K562 (cell line): ENCODE results near the gene RCOR3. TPM values are rescaled to one million over a fixed set of nuclear protein-coding genes. Genes with fewer than 3 reads are reported as not detected.

ENCODE experiments used
- ATAC-seq: fragments of 200-7000 bp; cut with Tn5 transposase; 3 replicates; pipeline ENCODE4 v1.9.1; 2020; ENCODE audit warnings: moderate library complexity
- BruUV-seq: library from RNA; stranded (reverse); fragments of 400-500 nt; replicated peaks from 2 replicates; lab custom pipeline; 2021; lab: Mats Ljungman, UMichigan
- CTCF ChIA-PET: fragments of 300-600 bp; formaldehyde crosslinking; extraction: SDS; loops from one replicate; lab custom pipeline; 2021; ENCODE audit warnings: low intra/inter-chr PET ratio; lab: Yijun Ruan, JAX
- POLR2A ChIA-PET: fragments of 300-600, 350-650 bp; sonication (Branson Sonifier 250); formaldehyde crosslinking; extraction: SDS; loops from one replicate; lab custom pipeline; 2021; ENCODE audit warnings: antibody characterized with exemption, inconsistent platforms; lab: Yijun Ruan, JAX
- DNase-seq, 4 experiments: peaks; one replicate each; pipeline versions ENCODE4 v3.0.0 to v3.0.0-alpha.2; 2011 to 2018; ENCODE audit warnings: low spot score in 3 of 4, mixed read lengths in 3 of 4; ENCODE audit errors: extremely low read depth in 1 of 4
- FAIRE-seq: peaks from 2 replicates; lab custom pipeline; 2011; peaks lifted over from hg19 to GRCh38; lab: Jason Lieb, UNC
- H2AFZ ChIP-seq: 2 replicates; pipeline ENCODE4 v1.6.0; 2011; ENCODE audit warnings: low read depth, low read length, control low read depth, inconsistent platforms
- H3K27ac ChIP-seq: fragments of 200-600 bp; 3 replicates; pipeline ENCODE4 v1.8.0; 2011; ENCODE audit warnings: low read depth, mild to moderate bottlenecking, control low read depth, inconsistent platforms, low read length, moderate library complexity, mixed read lengths; ENCODE audit errors: extremely low read depth
- H3K27me3 ChIP-seq, 2 experiments: fragments of 300-600 bp in 1 of 2; 2 replicates in 1 of 2; 3 replicates in 1 of 2; pipeline versions ENCODE4 v1.6.0 to v1.8.0; 2011; ENCODE audit warnings: inconsistent platforms in 2 of 2, low read length in 2 of 2, mild to moderate bottlenecking in 1 of 2, mixed read lengths in 1 of 2, moderate library complexity in 1 of 2; ENCODE audit not compliant: control insufficient read depth in 2 of 2, insufficient read depth in 2 of 2
- H3K36me3 ChIP-seq: fragments of 300-600 bp; 3 replicates; pipeline ENCODE4 v1.8.0; 2011; ENCODE audit warnings: mild to moderate bottlenecking, low read length, inconsistent platforms; ENCODE audit not compliant: control insufficient read depth, insufficient read depth
- H3K4me1 ChIP-seq, 2 experiments: fragments of 200-600 bp in 1 of 2; replicated peaks in 1 of 2; 2 replicates in 1 of 2; 3 replicates in 1 of 2; pipeline versions ENCODE4 v1.5.1 to v1.8.0; 2011; ENCODE audit warnings: inconsistent platforms in 2 of 2, low read length in 2 of 2, mild to moderate bottlenecking in 1 of 2, mixed read lengths in 1 of 2, moderate library complexity in 1 of 2; ENCODE audit not compliant: control insufficient read depth in 2 of 2, insufficient read depth in 2 of 2
- H3K4me2 ChIP-seq: 2 replicates; pipeline ENCODE4 v1.6.1; 2011; ENCODE audit warnings: low read length, control low read depth, inconsistent platforms, mixed read lengths; ENCODE audit not compliant: insufficient read depth
- H3K4me3 ChIP-seq: fragments of 200-600 bp; sonication (generic), shearing (Covaris generic); 2 replicates; pipeline ENCODE4 v1.5.1; 2016; ENCODE audit warnings: control low read depth, inconsistent platforms
- H3K79me2 ChIP-seq: fragments of 200-600 bp; 3 replicates; pipeline ENCODE4 v1.8.0; 2011; ENCODE audit warnings: low read length, inconsistent platforms; ENCODE audit not compliant: control insufficient read depth, insufficient read depth
- H3K9ac ChIP-seq, 2 experiments: 2 replicates each; pipeline versions ENCODE4 v1.6.0 to v1.6.1; 2011; ENCODE audit warnings: low read depth in 2 of 2, low read length in 2 of 2, control low read depth in 1 of 2, inconsistent platforms in 1 of 2, mild to moderate bottlenecking in 1 of 2, mixed read lengths in 1 of 2; ENCODE audit not compliant: insufficient read depth in 1 of 2
- H3K9me1 ChIP-seq: one replicate; pipeline ENCODE4 v1.6.0; 2011; ENCODE audit warnings: inconsistent platforms, mild to moderate bottlenecking, low read length, moderate library complexity; ENCODE audit not compliant: control insufficient read depth, insufficient read depth
- H3K9me3 ChIP-seq: replicated peaks from 2 replicates; pipeline ENCODE4 v1.5.1; 2011; ENCODE audit warnings: low read depth, low read length, inconsistent platforms; ENCODE audit not compliant: control insufficient read depth, insufficient read depth
- H4K20me1 ChIP-seq: replicated peaks from 2 replicates; pipeline ENCODE4 v1.6.1; 2011; ENCODE audit warnings: low read length, inconsistent platforms, mixed read lengths; ENCODE audit not compliant: control insufficient read depth, insufficient read depth
- BRCA1 ChIP-seq, 2 experiments: fragments of 450-650 bp in 1 of 2; sonication (generic) in 1 of 2; formaldehyde crosslinking in 1 of 2; IDR thresholded peaks; 2 replicates each; pipeline versions ENCODE4 v1.5.0 to v1.6.1; 2017 to 2020; ENCODE audit warnings: mild to moderate bottlenecking in 1 of 2, missing genetic modification reagents in 1 of 2
- CEBPB ChIP-seq: fragments of 450-650 bp; IDR thresholded peaks from 2 replicates; pipeline ENCODE4 v1.6.1; 2016; ENCODE audit warnings: missing genetic modification characterization, missing compliant biosample characterization
- CEBPG ChIP-seq, 3 experiments: fragments of 200-800 bp in 1 of 3; sonication (Bioruptor generic) in 1 of 3; sonication (generic) in 1 of 3; formaldehyde crosslinking in 1 of 3; IDR thresholded peaks in 2 of 3; conservative IDR thresholded peaks in 1 of 3; 2 replicates each; pipeline versions ENCODE4 v1.6.1 to v1.8.0; 2016 to 2022; ENCODE audit warnings: missing compliant biosample characterization in 2 of 3, missing genetic modification characterization in 2 of 3, mild to moderate bottlenecking in 1 of 3, missing genetic modification reagents in 1 of 3
- COPS2 ChIP-seq: fragments of 450-650 bp; conservative IDR thresholded peaks from 2 replicates; pipeline ENCODE4 v1.6.1; 2016; ENCODE audit warnings: mild to moderate bottlenecking, moderate library complexity
- CREB5 ChIP-seq: fragments of 250-450 bp; sonication (Bioruptor Pico); IDR thresholded peaks from 2 replicates; pipeline ENCODE4 v1.5.0; 2020; ENCODE audit warnings: mild to moderate bottlenecking
- CTCF ChIP-seq, 3 experiments: IDR thresholded peaks in 2 of 3; conservative IDR thresholded peaks in 1 of 3; 2 replicates each; pipeline ENCODE4 v1.5.1; 2011 to 2012; ENCODE audit warnings: low read length in 3 of 3, mild to moderate bottlenecking in 3 of 3, control low read depth in 2 of 3, improper control_type of control experiment in 1 of 3, inconsistent platforms in 1 of 3, low read depth in 1 of 3, mixed read lengths in 1 of 3, moderate library complexity in 1 of 3; ENCODE audit not compliant: insufficient read depth in 2 of 3
- ELK3 ChIP-seq: fragments of 450-650 bp; formaldehyde crosslinking; IDR thresholded peaks from 2 replicates; pipeline ENCODE4 v1.4.0; 2020; ENCODE audit warnings: mild to moderate bottlenecking
- EP300 ChIP-seq: IDR thresholded peaks from 2 replicates; pipeline ENCODE4 v1.6.1; 2012; ENCODE audit warnings: low read length, improper control_type of control experiment
- HNRNPUL1 ChIP-seq: fragments of 200-400 bp; formaldehyde crosslinking; IDR thresholded peaks from 2 replicates; pipeline ENCODE4 v1.6.1; 2017; ENCODE audit warnings: low read length
- MCM2 ChIP-seq: fragments of 450-650 bp; IDR thresholded peaks from 2 replicates; pipeline ENCODE4 v1.6.1; 2017; ENCODE audit warnings: low read depth, mild to moderate bottlenecking
- NRF1 ChIP-seq, 2 experiments: fragments of 450-650 bp; IDR thresholded peaks in 1 of 2; conservative IDR thresholded peaks in 1 of 2; 2 replicates each; pipeline ENCODE4 v1.6.1; 2014; ENCODE audit warnings: mild to moderate bottlenecking in 2 of 2
- NUFIP1 ChIP-seq: fragments of 450-650 bp; IDR thresholded peaks from 2 replicates; pipeline ENCODE4 v1.6.1; 2018; ENCODE audit not compliant: partially characterized antibody
- POLR2A ChIP-seq: fragments of 450-650 bp; conservative IDR thresholded peaks from 2 replicates; pipeline ENCODE4 v1.6.1; 2016
- RAD21 ChIP-seq, 2 experiments: fragments of 250-450 bp in 1 of 2; fragments of 450-650 bp in 1 of 2; sonication (Bioruptor Pico) in 1 of 2; formaldehyde crosslinking in 1 of 2; IDR thresholded peaks in 1 of 2; conservative IDR thresholded peaks in 1 of 2; 2 replicates each; pipeline versions ENCODE4 v1.4.0 to v1.8.0; 2020 to 2022; ENCODE audit warnings: mild to moderate bottlenecking in 2 of 2, moderate library complexity in 1 of 2
- RUNX1 ChIP-seq: sonication (generic); IDR thresholded peaks from 2 replicates; pipeline ENCODE4 v1.6.1; 2016; ENCODE audit warnings: antibody characterized with exemption, low read depth
- TCF3 ChIP-seq: sonication (generic); formaldehyde crosslinking; IDR thresholded peaks from 2 replicates; pipeline ENCODE4 v1.4.0; 2020; ENCODE audit warnings: mild to moderate bottlenecking, missing genetic modification reagents
- ZBTB8A ChIP-seq: fragments of 450-650 bp; IDR thresholded peaks from 2 replicates; pipeline ENCODE4 v1.6.1; 2018; ENCODE audit warnings: mild to moderate bottlenecking, moderate library complexity; ENCODE audit not compliant: partially characterized antibody
- ZFPM2 ChIP-seq: fragments of 250-450 bp; sonication (Bioruptor Pico); IDR thresholded peaks from 2 replicates; pipeline ENCODE4 v1.5.1; 2022; ENCODE audit warnings: mild to moderate bottlenecking
- ZFX ChIP-seq: sonication (generic); formaldehyde crosslinking; IDR thresholded peaks from 2 replicates; pipeline ENCODE4 v1.8.0; 2022; ENCODE audit warnings: mild to moderate bottlenecking, missing genetic modification reagents, moderate library complexity
- in situ Hi-C: fragments of 300-500 bp; cut with MboI; formaldehyde crosslinking; loops from 4 replicates; pipeline ENCODE4 v1.15.0; 2018; ENCODE audit warnings: inconsistent platforms, mixed read lengths
- intact Hi-C: fragments of 100-400 bp; cut with micrococcal nuclease; formaldehyde crosslinking; loops from 2 replicates; pipeline ENCODE4 v1.14.2; 2022
- polyA plus RNA-seq, 8 experiments: library from polyadenylated mRNA; depleted of rRNA in 4 of 8; stranded (reverse) in 5 of 8; unstranded in 3 of 8; fragments of >200 nt; fragmentation: Nextera tagmentation in 2 of 8; fragmentation: Illumina TruSeq in 1 of 8; extraction: Ambion mirVana in 2 of 8; extraction: Trizol in 1 of 8; gene quantifications; 2 replicates each; pipeline versions ENCODE4 v1.2.1 to v1.2.3, GENCODE V29; 2011 to 2014; ENCODE audit warnings: inconsistent platforms in 1 of 8, missing spikeins in 1 of 8
- total RNA-seq, 7 experiments: library from RNA; depleted of rRNA in 6 of 7; stranded (reverse); fragments of >200 nt in 6 of 7; fragmentation: Illumina TruSeq in 2 of 7; extraction: Trizol in 2 of 7; gene quantifications; 2 replicates each; pipeline versions ENCODE4 v1.2.1 to v1.2.3, GENCODE V29; 2011 to 2021; ENCODE audit warnings: low replicate concordance in 1 of 7

RCOR3 gene
- total and polyA plus RNA-seq, 9 of the 15 experiments (the other 6 are each of a cell fraction or from before 2014, with no cell fraction given): 9.7 to 42.7 (median 29.5) TPM

- no peaks in the 10 kb centered on the region for H4K20me1 ChIP-seq
- CTCF ChIA-PET: interaction anchor here (1.6 kb wide), 1 partner anchor 195 kb away, joined by 6 read pairs; no protein-coding TSS in a partner anchor
- FAIRE-seq (no peak), ATAC-seq (no peak), DNase-seq (no peak)
- H3K4me3 ChIP-seq: no peak overlapping the region
- no peaks in the 10 kb centered on the region for H3K27me3 ChIP-seq
- H3K9ac ChIP-seq: no peak overlapping the region
- H2AFZ ChIP-seq: no peak overlapping the region
- no peaks in the 10 kb centered on the region for H3K9me3 ChIP-seq
- no peaks in the 10 kb centered on the region for H3K79me2 ChIP-seq
- peaks cover 19% of the 10 kb centered on the region for H3K36me3 ChIP-seq
- in situ Hi-C loops: no loop called here
- no TSS peak for BruUV-seq
- POLR2A ChIA-PET: interaction anchor here (0.5 to 1.6 kb wide), 7 partner anchors 9 to 1105 kb away, joined by 3 to 5 read pairs (median 3); no protein-coding TSS in a partner anchor
- H3K27ac ChIP-seq: no peak overlapping the region
- H3K4me1 ChIP-seq: peaks cover 0 to 6% of the 10 kb centered on the region in 2 experiments; a peak in 2 of 5 replicates
- no peaks in the 10 kb centered on the region for H3K9me1 ChIP-seq
- H3K4me2 ChIP-seq: no peak overlapping the region
- intact Hi-C loops: no loop called here
- no peak for TF ChIP-seq CEBPG (CRISPR knock-in tag; IDR thresholded peaks at IDR 0.05)
- peak in 1 of 2 experiments; percentile 55; a peak in 1 of 4 replicates for TF ChIP-seq CEBPG (tag; conservative IDR thresholded peaks at IDR 0.05 in 1 of 2, IDR thresholded peaks at IDR 0.05 in 1 of 2)
- no peak for TF ChIP-seq NUFIP1
- TF ChIP-seq CREB5 (CRISPR knock-in tag): no peak
- peak; percentile 43 for TF ChIP-seq CEBPB
- no peak for TF ChIP-seq ELK3 (CRISPR knock-in tag)
- TF ChIP-seq ZFPM2: no peak
- TF ChIP-seq TCF3 (CRISPR knock-in tag): no peak
- no peak for TF ChIP-seq COPS2
- TF ChIP-seq POLR2A: no peak
- TF ChIP-seq RAD21 (CRISPR knock-in tag; conservative IDR thresholded peaks at IDR 0.05 in 1 of 2, IDR thresholded peaks at IDR 0.05 in 1 of 2): peak in 1 of 2 experiments; percentile 27; a peak in 1 of 4 replicates
- TF ChIP-seq HNRNPUL1: no peak
- TF ChIP-seq ZBTB8A: no peak
- no peak for TF ChIP-seq RUNX1
- no peak for TF ChIP-seq EP300
- TF ChIP-seq BRCA1 (IDR thresholded peaks at IDR 0.05): no peak
- no peak for TF ChIP-seq BRCA1 (CRISPR knock-in tag; IDR thresholded peaks at IDR 0.05)
- no peak for TF ChIP-seq NRF1 (conservative IDR thresholded peaks at IDR 0.05 in 1 of 2, IDR thresholded peaks at IDR 0.05 in 1 of 2)
- no peak for TF ChIP-seq ZFX (CRISPR knock-in tag)
- TF ChIP-seq CTCF (IDR thresholded peaks at IDR 0.05 in 2 of 3, conservative IDR thresholded peaks at IDR 0.05 in 1 of 3; ENCODE audit: insufficient read depth in 2 of 3, low read depth in 1 of 3, low read length in 3 of 3): peak in 1 of 3 experiments; percentile 31; a peak in 2 of 6 replicates
- no peak for TF ChIP-seq MCM2
Measured at GRCh38 chr1:211318576-211319280, 59.6 kb downstream of the RCOR3 start.
